Astrocyte (in vitro differentiated cells and primary cell): ENCODE measurements around the gene SPTAN1. TPM values are rescaled to one million over a fixed set of nuclear protein-coding genes. Genes with fewer than 3 reads are reported as not detected.
A peak's percentile ranks its signal among the peaks of the same experiment; 100 is the strongest.

Source experiments
- DNase-seq: peaks from one replicate; pipeline ENCODE4 v3.0.0-alpha.2; 2010; ENCODE audit warnings: low read depth
- FAIRE-seq: peaks from 2 replicates; lab custom pipeline; 2011; peaks lifted over from hg19 to GRCh38; lab: Jason Lieb, UNC
- H2AFZ ChIP-seq: 2 replicates; pipeline ENCODE4 v1.6.0; 2012; ENCODE audit warnings: low read depth, low read length, inconsistent platforms
- H3K27ac ChIP-seq: 2 replicates; pipeline ENCODE4 v1.5.1; 2011; ENCODE audit warnings: low read depth, low read length, inconsistent platforms
- H3K27me3 ChIP-seq: 2 replicates; pipeline ENCODE4 v1.6.0; 2011; ENCODE audit warnings: low read length, inconsistent platforms; ENCODE audit not compliant: insufficient read depth
- H3K36me3 ChIP-seq: 2 replicates; pipeline ENCODE4 v1.5.1; 2011; ENCODE audit warnings: low read length, inconsistent platforms; ENCODE audit not compliant: insufficient read depth
- H3K4me1 ChIP-seq: 2 replicates; pipeline ENCODE4 v1.5.1; 2011; ENCODE audit warnings: low read length, inconsistent platforms; ENCODE audit not compliant: insufficient read depth
- H3K4me2 ChIP-seq: 2 replicates; pipeline ENCODE4 v1.6.0; 2012; ENCODE audit warnings: low read length, inconsistent platforms
- H3K4me3 ChIP-seq: 2 replicates; pipeline ENCODE4 v1.5.1; 2011; ENCODE audit warnings: low read depth, mild to moderate bottlenecking, low read length, inconsistent platforms; ENCODE audit not compliant: insufficient read depth
- H3K79me2 ChIP-seq: 2 replicates; pipeline ENCODE4 v1.6.0; 2012; ENCODE audit warnings: mild to moderate bottlenecking, low read length, inconsistent platforms; ENCODE audit not compliant: insufficient read depth
- H3K9ac ChIP-seq: 2 replicates; pipeline ENCODE4 v1.6.0; 2012; ENCODE audit warnings: mild to moderate bottlenecking, low read length, inconsistent platforms
- H3K9me3 ChIP-seq: 2 replicates; pipeline ENCODE4 v1.5.1; 2012; ENCODE audit warnings: low read depth, mild to moderate bottlenecking, low read length, inconsistent platforms; ENCODE audit not compliant: insufficient read depth
- H4K20me1 ChIP-seq: 2 replicates; pipeline ENCODE4 v1.6.0; 2012; ENCODE audit warnings: low read length, inconsistent platforms; ENCODE audit not compliant: insufficient read depth
- H3K27ac Mint-ChIP-seq: one replicate; pipeline ENCODE4 v1.8.0; 2021; ENCODE audit warnings: mild to moderate bottlenecking, mixed read lengths; ENCODE audit not compliant: unreplicated experiment
- H3K27me3 Mint-ChIP-seq: one replicate; pipeline ENCODE4 v1.8.0; 2021; ENCODE audit warnings: low read depth, mixed read lengths; ENCODE audit not compliant: unreplicated experiment
- H3K36me3 Mint-ChIP-seq: one replicate; pipeline ENCODE4 v1.8.0; 2021; ENCODE audit warnings: low read depth, mixed read lengths; ENCODE audit not compliant: unreplicated experiment
- H3K4me1 Mint-ChIP-seq: one replicate; pipeline ENCODE4 v1.8.0; 2021; ENCODE audit warnings: low read depth, mixed read lengths; ENCODE audit not compliant: unreplicated experiment
- H3K4me3 Mint-ChIP-seq: one replicate; pipeline ENCODE4 v1.8.0; 2021; ENCODE audit warnings: mild to moderate bottlenecking, moderate library complexity, mixed read lengths; ENCODE audit not compliant: unreplicated experiment
- H3K9me3 Mint-ChIP-seq: one replicate; pipeline ENCODE4 v1.8.0; 2021; ENCODE audit warnings: mild to moderate bottlenecking, mixed read lengths; ENCODE audit not compliant: unreplicated experiment
- EZH2 ChIP-seq: IDR thresholded peaks from 2 replicates; pipeline ENCODE4 v1.6.1; 2012; ENCODE audit warnings: mild to moderate bottlenecking, low read length, inconsistent platforms; ENCODE audit not compliant: insufficient read depth
- total RNA-seq: library from RNA; stranded (reverse); gene quantifications from 2 replicates; pipeline ENCODE4 v1.2.1, GENCODE V29; 2021
- TF ChIP-seq, protein P1 (sequence below): IDR thresholded peaks from 2 replicates; pipeline ENCODE4 v1.5.1; 2011; ENCODE audit warnings: low read depth, mild to moderate bottlenecking, inconsistent platforms, low read length, moderate library complexity; ENCODE audit not compliant: insufficient read depth

The SPTAN1 gene
- total RNA-seq, 1 donor from 2014 or later: 604 TPM

- H4K20me1 ChIP-seq: peaks cover 65% of the 10 kb centered on the region
- DNase-seq (no peak), FAIRE-seq (no peak)
- no peak overlapping the region for H3K27ac ChIP-seq
- H3K4me1 ChIP-seq: no peaks in the 10 kb centered on the region
- peaks cover 6% of the 10 kb centered on the region for H3K79me2 ChIP-seq
- TF ChIP-seq, protein P1, sequence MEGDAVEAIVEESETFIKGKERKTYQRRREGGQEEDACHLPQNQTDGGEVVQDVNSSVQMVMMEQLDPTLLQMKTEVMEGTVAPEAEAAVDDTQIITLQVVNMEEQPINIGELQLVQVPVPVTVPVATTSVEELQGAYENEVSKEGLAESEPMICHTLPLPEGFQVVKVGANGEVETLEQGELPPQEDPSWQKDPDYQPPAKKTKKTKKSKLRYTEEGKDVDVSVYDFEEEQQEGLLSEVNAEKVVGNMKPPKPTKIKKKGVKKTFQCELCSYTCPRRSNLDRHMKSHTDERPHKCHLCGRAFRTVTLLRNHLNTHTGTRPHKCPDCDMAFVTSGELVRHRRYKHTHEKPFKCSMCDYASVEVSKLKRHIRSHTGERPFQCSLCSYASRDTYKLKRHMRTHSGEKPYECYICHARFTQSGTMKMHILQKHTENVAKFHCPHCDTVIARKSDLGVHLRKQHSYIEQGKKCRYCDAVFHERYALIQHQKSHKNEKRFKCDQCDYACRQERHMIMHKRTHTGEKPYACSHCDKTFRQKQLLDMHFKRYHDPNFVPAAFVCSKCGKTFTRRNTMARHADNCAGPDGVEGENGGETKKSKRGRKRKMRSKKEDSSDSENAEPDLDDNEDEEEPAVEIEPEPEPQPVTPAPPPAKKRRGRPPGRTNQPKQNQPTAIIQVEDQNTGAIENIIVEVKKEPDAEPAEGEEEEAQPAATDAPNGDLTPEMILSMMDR: no peak
- no peak for TF ChIP-seq EZH2
- H3K9me3 ChIP-seq: no peaks in the 10 kb centered on the region
- no peak overlapping the region for H3K4me3 Mint-ChIP-seq
- no peaks in the 10 kb centered on the region for H3K27me3 Mint-ChIP-seq
- peaks cover 75% of the 10 kb centered on the region for H3K36me3 ChIP-seq
- peak overlapping the region; percentile 24 for H3K27ac Mint-ChIP-seq
- H3K9ac ChIP-seq: no peak overlapping the region
- H3K4me2 ChIP-seq: no peak overlapping the region
- H3K4me1 Mint-ChIP-seq: no peaks in the 10 kb centered on the region
- no peak overlapping the region for H2AFZ ChIP-seq
- no peaks in the 10 kb centered on the region for H3K9me3 Mint-ChIP-seq
- no peak overlapping the region for H3K4me3 ChIP-seq
- peaks cover 45% of the 10 kb centered on the region for H3K36me3 Mint-ChIP-seq
- no peaks in the 10 kb centered on the region for H3K27me3 ChIP-seq
Observed at GRCh38 chr9:128588581-128589233, 36.3 kb downstream of the SPTAN1 start.

DNA sequence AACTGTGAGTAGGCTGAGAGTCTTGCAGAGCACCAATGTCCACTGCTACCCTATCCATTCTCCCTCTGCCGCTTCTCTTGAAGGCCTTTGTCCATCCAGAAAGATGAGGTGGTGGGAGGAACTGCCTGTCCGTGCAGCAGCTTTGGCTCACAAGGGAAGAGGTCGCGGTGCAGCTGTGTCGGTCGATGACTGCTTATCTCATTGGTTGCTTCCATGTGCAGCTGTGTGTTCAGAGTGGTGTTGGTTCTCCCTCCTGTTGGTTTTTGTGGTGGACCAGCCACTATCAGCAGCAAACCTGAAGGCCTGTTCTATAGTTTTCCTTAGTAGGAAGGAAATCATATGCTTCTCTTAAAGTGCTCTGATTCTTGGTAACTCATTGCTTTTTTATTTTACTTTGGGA is 40.7 kb downstream of the SPTAN1 start:
- Mint-ChIP-seq H3K4me3 (no peak overlapping the region), H3K4me1 (no peaks in the 10 kb centered on the region), H3K27me3 (no peaks in the 10 kb centered on the region), H3K36me3 (peaks cover 30% of the 10 kb centered on the region), H3K27ac (no peak overlapping the region), H3K9me3 (no peaks in the 10 kb centered on the region)
- H3K36me3 ChIP-seq: peaks cover 66% of the 10 kb centered on the region
- H3K4me1 ChIP-seq: no peaks in the 10 kb centered on the region
- TF ChIP-seq, protein P1: no peak
- no peak overlapping the region for H3K4me2 ChIP-seq
- FAIRE-seq (no peak), DNase-seq (no peak)
- no peak overlapping the region for H3K27ac ChIP-seq
- H3K27me3 ChIP-seq: no peaks in the 10 kb centered on the region
- no peak overlapping the region for H3K4me3 ChIP-seq
- H3K9ac ChIP-seq: no peak overlapping the region
- no peaks in the 10 kb centered on the region for H3K9me3 ChIP-seq
- peaks cover 50% of the 10 kb centered on the region for H4K20me1 ChIP-seq
- no peak overlapping the region for H2AFZ ChIP-seq
- peaks cover 6% of the 10 kb centered on the region for H3K79me2 ChIP-seq

- Histone ChIP-seq H3K36me3 (peaks cover 69% of the 10 kb centered on the region), H3K79me2 (peaks cover 9% of the 10 kb centered on the region), H3K4me2 (no peak overlapping the region), H2AFZ (no peak overlapping the region), H4K20me1 (peaks cover 48% of the 10 kb centered on the region), H3K4me1 (no peaks in the 10 kb centered on the region), H3K27ac (no peak overlapping the region), H3K9ac (no peak overlapping the region), H3K4me3 (no peak overlapping the region), H3K27me3 (no peaks in the 10 kb centered on the region), H3K9me3 (no peaks in the 10 kb centered on the region)
- DNase-seq (no peak), FAIRE-seq (no peak)
- no peak overlapping the region for H3K4me3 Mint-ChIP-seq
- no peak for TF ChIP-seq EZH2
- TF ChIP-seq, protein P1: no peak
- H3K27me3 Mint-ChIP-seq: no peaks in the 10 kb centered on the region
- H3K9me3 Mint-ChIP-seq: no peaks in the 10 kb centered on the region
- no peaks in the 10 kb centered on the region for H3K4me1 Mint-ChIP-seq
- no peak overlapping the region for H3K27ac Mint-ChIP-seq
- H3K36me3 Mint-ChIP-seq: peaks cover 31% of the 10 kb centered on the region
Observed at GRCh38 chr9:128593856-128594255, 41.5 kb downstream of the SPTAN1 start.
